Measurements from ENCODE around the gene DDX4.

DDX4 gene

DNA sequence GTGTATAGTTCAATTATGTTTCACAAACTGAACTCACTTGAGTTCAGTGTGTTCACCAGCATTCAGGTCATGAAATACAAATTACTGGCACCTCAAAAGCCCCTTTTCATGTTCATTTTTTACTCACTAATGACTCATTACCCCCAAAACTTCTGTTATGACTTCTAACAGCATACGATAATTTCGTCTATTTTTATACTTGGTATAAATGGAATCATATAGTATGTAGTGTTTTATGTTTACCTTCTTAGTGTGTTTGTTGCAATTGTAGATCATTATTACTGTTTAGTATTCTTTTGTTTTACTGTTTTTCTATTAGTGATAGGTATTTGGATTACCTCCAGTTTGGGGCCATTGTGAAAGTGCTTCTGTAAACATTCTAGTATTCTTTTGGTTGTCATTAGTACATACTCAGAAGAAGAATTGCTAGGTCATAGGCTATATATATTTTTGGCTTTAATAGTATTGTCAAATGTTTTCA, 33.4 kb downstream of the DDX4 start:
- TF ChIP-seq SIN3A (IDR thresholded peaks at IDR 0.05; ENCODE audit: borderline replicate concordance, insufficient read depth, low read length) = no peak
- TF ChIP-seq REST (IDR thresholded peaks at IDR 0.05; ENCODE audit: insufficient read depth in 1 of 2, low read depth in 2 of 2, low read length in 2 of 2) = no peak

DNA sequence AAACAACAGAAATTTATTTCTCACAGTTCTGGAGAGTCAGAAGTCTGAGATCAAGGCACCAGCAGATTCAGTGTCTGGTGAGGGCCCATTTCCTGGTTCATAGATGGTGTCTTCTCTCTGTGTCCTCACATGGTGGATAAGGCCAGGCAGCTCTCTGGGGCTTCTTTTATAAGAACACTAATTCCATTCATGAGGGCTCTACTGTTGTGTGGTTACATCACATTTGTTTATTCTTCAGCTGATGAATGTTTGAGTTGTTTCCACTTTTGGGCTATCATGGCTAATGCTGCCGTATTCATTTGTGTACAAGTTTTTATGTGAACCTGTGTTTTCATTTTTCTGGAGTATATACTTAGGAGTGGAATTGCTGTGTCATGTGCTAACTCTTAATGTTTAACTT, 35.2 kb downstream of the DDX4 start:
- TF ChIP-seq TAF1 (IDR thresholded peaks at IDR 0.05; ENCODE audit: borderline replicate concordance, insufficient read depth, low read length) (no peak), FOXP2 (optimal IDR thresholded peaks at IDR 0.05; ENCODE audit: borderline replicate concordance, extremely low read depth, extremely low read length, insufficient read depth) (no peak), POLR2AphosphoS5 (IDR thresholded peaks at IDR 0.05; ENCODE audit: low read depth, low read length) (no peak), SIN3A (IDR thresholded peaks at IDR 0.05; ENCODE audit: borderline replicate concordance, insufficient read depth, low read length) (no peak), REST (IDR thresholded peaks at IDR 0.05; ENCODE audit: insufficient read depth in 1 of 2, low read depth in 2 of 2, low read length in 2 of 2) (no peak)

DNA sequence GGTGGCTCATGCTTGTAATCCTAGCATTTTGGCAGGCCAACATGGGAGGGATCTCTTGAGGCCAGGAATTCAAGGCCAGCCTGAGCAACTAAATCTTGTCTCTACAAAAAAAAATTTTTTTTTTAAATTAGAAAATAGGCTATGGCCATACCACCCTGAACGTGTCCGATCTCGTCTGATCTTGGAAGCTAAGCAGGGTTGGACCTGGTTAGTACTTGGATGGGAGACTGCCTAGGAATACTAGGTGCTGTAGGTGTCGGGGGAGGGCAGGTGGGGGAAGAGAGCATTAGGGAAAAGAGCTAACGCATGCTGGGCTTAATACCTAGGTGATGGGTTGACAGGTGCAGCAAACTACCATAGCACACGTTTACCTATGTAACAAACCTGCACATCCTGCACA, 39.5 kb downstream of the DDX4 start:
- TF ChIP-seq FOXP2 (optimal IDR thresholded peaks at IDR 0.05; ENCODE audit: borderline replicate concordance, extremely low read depth, extremely low read length, insufficient read depth) (no peak), POLR2AphosphoS5 (IDR thresholded peaks at IDR 0.05; ENCODE audit: low read depth, low read length) (no peak), TAF1 (IDR thresholded peaks at IDR 0.05; ENCODE audit: borderline replicate concordance, insufficient read depth, low read length) (no peak), SIN3A (IDR thresholded peaks at IDR 0.05; ENCODE audit: borderline replicate concordance, insufficient read depth, low read length) (no peak), REST (IDR thresholded peaks at IDR 0.05; ENCODE audit: insufficient read depth in 1 of 2, low read depth in 2 of 2, low read length in 2 of 2) (no peak)

DNA sequence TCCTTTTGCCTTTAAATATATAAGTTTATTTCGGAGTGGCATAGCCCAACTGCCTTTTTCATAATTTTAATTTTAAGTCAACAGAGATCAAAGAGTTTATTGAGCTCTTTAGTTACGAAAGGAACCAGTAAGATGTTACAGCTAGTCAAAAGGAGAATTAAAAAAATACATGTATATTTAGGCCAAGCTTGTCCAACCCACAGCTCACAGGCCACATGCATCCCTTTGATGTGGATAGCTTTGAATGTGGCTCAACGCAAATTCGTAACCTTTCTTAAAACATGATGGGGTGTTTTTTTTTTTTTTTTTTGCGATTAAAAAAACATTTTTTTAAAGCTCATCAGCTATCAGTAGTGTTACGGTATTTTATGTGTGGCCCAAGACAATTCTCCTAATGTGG, 63.1 kb downstream of the DDX4 start:
- TF ChIP-seq SIN3A (IDR thresholded peaks at IDR 0.05; ENCODE audit: borderline replicate concordance, insufficient read depth, low read length) = no peak
- no peak for TF ChIP-seq FOXP2 (optimal IDR thresholded peaks at IDR 0.05; ENCODE audit: borderline replicate concordance, extremely low read depth, extremely low read length, insufficient read depth)
- TF ChIP-seq POLR2AphosphoS5 (IDR thresholded peaks at IDR 0.05; ENCODE audit: low read depth, low read length) = no peak
- TF ChIP-seq REST (IDR thresholded peaks at IDR 0.05; ENCODE audit: insufficient read depth in 1 of 2, low read depth in 2 of 2, low read length in 2 of 2) = no peak
- TF ChIP-seq TAF1 (IDR thresholded peaks at IDR 0.05; ENCODE audit: borderline replicate concordance, insufficient read depth, low read length) = no peak

GRCh38 chr5:55816342-55816741, 78.5 kb downstream of the DDX4 start:
- TF ChIP-seq SIN3A (IDR thresholded peaks at IDR 0.05; ENCODE audit: borderline replicate concordance, insufficient read depth, low read length) (no peak), POLR2AphosphoS5 (IDR thresholded peaks at IDR 0.05; ENCODE audit: low read depth, low read length) (no peak), REST (IDR thresholded peaks at IDR 0.05; ENCODE audit: insufficient read depth in 1 of 2, low read depth in 2 of 2, low read length in 2 of 2) (no peak), FOXP2 (optimal IDR thresholded peaks at IDR 0.05; ENCODE audit: borderline replicate concordance, extremely low read depth, extremely low read length, insufficient read depth) (no peak), TAF1 (IDR thresholded peaks at IDR 0.05; ENCODE audit: borderline replicate concordance, insufficient read depth, low read length) (no peak)

Measured in PFSK-1 (cell line).